GM12891 (cell line): ENCODE measurements around the gene CCDC117. TPM values are rescaled to one million over a fixed set of nuclear protein-coding genes. Genes with fewer than 3 reads are reported as not detected.
A peak's percentile ranks its signal among the peaks of the same experiment; 100 is the strongest.
"Not testable (repeated sequence)": the region's sequence is repeated elsewhere in the genome, so short reads cannot be mapped to it uniquely, and the experiment has no call there.

Source experiments
- DNase-seq: peaks from one replicate; pipeline ENCODE4 v3.0.0; 2011; ENCODE audit warnings: low spot score; ENCODE audit not compliant: insufficient read length
- FAIRE-seq: peaks from 2 replicates; lab custom pipeline; 2011; peaks lifted over from hg19 to GRCh38; lab: Jason Lieb, UNC
- PAX5 ChIP-seq: IDR thresholded peaks from 2 replicates; pipeline ENCODE4 v1.6.1; 2011; ENCODE audit warnings: low read length, moderate library complexity, mild to moderate bottlenecking; ENCODE audit not compliant: insufficient read depth, severe bottlenecking
- POLR2A ChIP-seq: IDR thresholded peaks from 2 replicates; pipeline ENCODE4 v1.6.1; 2011; ENCODE audit warnings: low read depth, low read length, control low read depth
- POLR2AphosphoS5 ChIP-seq: IDR thresholded peaks from 2 replicates; pipeline ENCODE4 v1.6.1; 2011; ENCODE audit warnings: low read depth, low read length, control low read depth
- POU2F2 ChIP-seq: IDR thresholded peaks from 2 replicates; pipeline ENCODE4 v1.6.1; 2011; ENCODE audit warnings: low read depth, mild to moderate bottlenecking, control low read depth, low read length, moderate library complexity
- SPI1 ChIP-seq: IDR thresholded peaks from 2 replicates; pipeline ENCODE4 v1.6.1; 2011; ENCODE audit warnings: low read depth, low read length, control low read depth
- TAF1 ChIP-seq: IDR thresholded peaks from 2 replicates; pipeline ENCODE4 v1.6.1; 2011; ENCODE audit warnings: low read depth, low read length, control low read depth
- polyA plus RNA-seq: library from polyadenylated mRNA; unstranded; fragments of >200 nt; gene quantifications from one replicate; pipeline ENCODE4 v1.2.1, GENCODE V29; 2012; ENCODE audit warnings: low read depth, missing spikeins, inconsistent platforms; ENCODE audit not compliant: missing spikeins

The CCDC117 gene
- 6.8 TPM for polyA plus RNA-seq

- DNase-seq (peak; percentile 95), FAIRE-seq (peak; percentile 95)
- TF ChIP-seq POLR2AphosphoS5 (peak; percentile 66), PAX5 (no peak), POLR2A (peak; percentile 76), POU2F2 (peak; percentile 36; the same call in 1 of the 2 replicates), TAF1 (no peak)
These were observed at the start of gene CCDC117 for GRCh38 chr22:28772633-28773460. Gene CCDC117 (plus strand): TSS chr22:28772695. CDS start chr22:28772850, 155 bp downstream.

DNA sequence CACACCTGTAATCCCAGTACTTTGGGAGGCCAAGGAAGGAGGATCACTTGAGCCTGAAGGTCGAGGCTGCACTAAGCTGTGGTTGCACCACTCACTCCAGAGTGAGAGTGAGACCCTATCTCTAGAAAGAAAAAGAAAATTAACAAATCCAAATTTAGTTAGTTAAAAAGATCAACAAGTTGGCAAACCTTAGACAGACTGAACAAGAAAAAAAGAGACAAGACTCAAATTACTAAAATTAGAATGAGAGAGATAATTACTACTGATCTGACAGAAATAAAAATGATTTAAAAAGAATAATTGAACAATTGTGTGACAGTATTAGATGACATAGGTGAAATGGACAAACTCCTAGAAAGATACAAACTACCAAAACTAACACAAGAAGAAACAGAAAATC, 44.5 kb upstream of the CCDC117 start:
- FAIRE-seq (no peak), DNase-seq (no peak)
- TF ChIP-seq POU2F2 (no peak), TAF1 (no peak), PAX5 (no peak), POLR2AphosphoS5 (no peak), POLR2A (no peak), SPI1 (no peak)

- FAIRE-seq = no peak
- TF ChIP-seq TAF1 = no peak
- no peak for TF ChIP-seq PAX5
- no peak for TF ChIP-seq POLR2AphosphoS5
- TF ChIP-seq POLR2A = no peak
- no peak for TF ChIP-seq POU2F2
- TF ChIP-seq SPI1 = no peak
- no peak for DNase-seq
These were observed 43.7 kb upstream of the CCDC117 start for GRCh38 chr22:28728621-28729313.

DNA sequence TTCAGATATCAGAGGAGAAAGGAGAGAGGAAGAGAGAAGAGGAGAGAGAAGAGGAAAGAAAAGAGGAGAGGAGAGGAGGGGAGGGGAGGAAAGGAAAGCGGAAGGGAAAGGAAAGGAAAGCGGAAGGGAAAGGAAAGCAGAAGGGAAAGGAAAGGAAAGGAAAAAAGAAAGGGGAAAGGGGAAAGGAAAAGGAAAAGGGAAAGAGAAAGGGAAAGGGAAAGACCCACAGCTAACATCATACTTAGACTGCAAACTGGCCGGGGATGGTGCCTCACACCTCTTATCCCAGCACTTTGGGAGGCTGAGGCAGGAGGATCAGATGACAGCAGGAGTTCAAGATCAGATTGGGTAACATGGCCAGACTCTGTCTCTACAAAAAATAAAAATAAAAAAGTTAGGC, 42.3 kb upstream of the CCDC117 start:
- DNase-seq (no peak), FAIRE-seq (no peak)
- TF ChIP-seq SPI1 (no peak), PAX5 (no peak), POLR2A (no peak), POLR2AphosphoS5 (no peak), TAF1 (no peak), POU2F2 (no peak)

GRCh38 chr22:28734393-28734792, 38.1 kb upstream of the CCDC117 start:
- DNase-seq (no peak), FAIRE-seq (no peak)
- TF ChIP-seq POLR2A (no peak), POLR2AphosphoS5 (no peak), POU2F2 (no peak), PAX5 (no peak), TAF1 (no peak), SPI1 (no peak)

DNA sequence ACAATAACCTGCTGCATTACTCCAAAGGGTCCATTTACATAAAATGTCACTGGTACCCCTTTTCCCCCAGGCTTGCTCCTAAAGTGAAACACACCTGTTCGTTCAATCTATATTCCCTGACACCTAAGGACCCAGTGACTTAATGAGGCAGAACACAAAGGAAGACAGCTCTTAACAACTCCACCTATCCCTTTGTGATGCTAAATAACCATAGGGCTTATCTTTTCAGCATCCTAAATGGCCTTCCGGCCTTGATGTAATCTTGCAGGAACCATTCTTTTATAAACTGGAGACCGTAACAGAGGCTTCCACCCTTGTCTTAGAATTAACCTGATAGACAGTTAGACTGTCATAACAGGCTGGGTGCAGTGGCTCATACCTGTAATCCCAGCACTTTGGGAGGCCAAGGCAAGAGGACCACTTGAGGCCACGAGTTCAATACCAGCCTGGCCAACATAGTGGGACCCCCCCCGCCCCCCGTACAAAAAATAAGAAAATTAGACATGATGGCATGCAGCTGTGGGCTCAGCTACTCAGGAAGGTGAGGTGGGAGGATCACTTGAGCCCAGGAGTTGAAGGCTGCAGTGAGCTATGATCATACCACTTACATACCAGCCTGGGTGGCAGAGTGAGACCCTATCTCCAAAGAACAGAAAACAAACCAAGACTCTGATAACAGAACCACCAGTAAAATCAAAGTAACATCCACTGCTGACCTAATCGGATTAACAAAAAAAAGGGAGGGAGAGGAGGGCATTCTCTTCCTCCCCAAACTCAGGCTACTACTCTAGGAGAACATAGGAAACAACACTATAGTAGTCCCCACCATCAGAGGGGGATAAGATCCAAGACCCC, 36.0 kb upstream of the CCDC117 start:
- no peak for FAIRE-seq
- no peak for TF ChIP-seq POLR2AphosphoS5
- no peak for TF ChIP-seq POLR2A
- TF ChIP-seq PAX5 = no peak
- DNase-seq = no peak

DNA sequence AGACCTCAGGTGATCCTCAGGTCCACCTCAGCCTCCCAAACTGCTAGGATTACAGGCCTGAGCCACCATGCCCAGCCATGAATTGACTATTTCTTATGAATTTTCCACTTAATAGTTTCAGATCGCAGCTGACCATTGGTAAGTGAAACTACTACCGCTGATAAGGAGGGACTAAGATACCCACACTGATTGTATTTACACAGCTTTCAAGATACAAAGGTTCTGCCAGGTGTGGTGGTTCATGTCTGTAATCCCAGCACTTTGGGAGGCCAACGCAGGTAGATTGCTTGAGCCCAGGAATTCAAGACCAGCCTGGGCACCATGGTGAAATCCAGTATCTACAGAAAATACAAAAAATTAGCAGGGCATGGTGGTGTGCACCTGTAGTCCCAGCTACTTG, 34.8 kb upstream of the CCDC117 start:
- DNase-seq (no peak), FAIRE-seq (no peak)
- no peak for TF ChIP-seq POLR2A
- no peak for TF ChIP-seq PAX5
- TF ChIP-seq TAF1 = no peak
- no peak for TF ChIP-seq POLR2AphosphoS5
- no peak for TF ChIP-seq SPI1
- TF ChIP-seq POU2F2 = no peak

GRCh38 chr22:28738876-28739275, 33.6 kb upstream of the CCDC117 start:
- DNase-seq, FAIRE-seq: not testable (repeated sequence)

DNA sequence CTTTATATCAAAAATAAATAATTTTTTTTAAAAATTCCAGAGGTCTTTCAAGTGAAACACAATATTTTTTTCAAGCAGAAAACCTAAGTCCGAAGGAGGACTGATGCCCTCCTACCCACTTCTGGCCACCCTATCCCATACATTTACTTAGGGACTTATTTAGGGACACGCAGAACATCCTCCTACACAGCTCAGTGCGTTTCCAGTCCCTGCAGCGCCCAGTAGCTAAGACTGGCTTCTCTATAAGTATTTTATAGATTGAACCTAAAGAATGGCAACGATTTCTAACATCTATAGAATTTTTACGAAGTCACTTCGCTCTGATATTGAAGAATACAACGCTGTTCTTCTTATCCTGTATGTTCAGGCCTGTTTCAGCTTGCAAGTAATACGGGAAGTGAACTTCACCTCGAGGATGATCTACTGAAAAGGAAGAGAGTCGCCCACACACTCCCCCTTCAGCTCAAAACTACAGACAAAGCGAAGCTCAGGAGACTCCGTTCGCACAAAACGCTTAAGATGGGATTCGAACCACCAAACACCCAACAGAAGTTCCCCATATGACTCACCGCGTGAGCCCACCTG, 31.2 kb upstream of the CCDC117 start:
- peak; percentile 5 for FAIRE-seq
- TF ChIP-seq POLR2AphosphoS5 (no peak), TAF1 (no peak), SPI1 (peak; percentile 74), POU2F2 (no peak), PAX5 (no peak), POLR2A (no peak)

More for the DNA sequence above, 31.2 kb upstream of the CCDC117 start:
- DNase-seq = no peak
